ENCODE data around the gene TRIM56.
"Not testable (repeated sequence)": the region's sequence is repeated elsewhere in the genome, so short reads cannot be mapped to it uniquely, and the experiment has no call there.

The TRIM56 gene

DNA sequence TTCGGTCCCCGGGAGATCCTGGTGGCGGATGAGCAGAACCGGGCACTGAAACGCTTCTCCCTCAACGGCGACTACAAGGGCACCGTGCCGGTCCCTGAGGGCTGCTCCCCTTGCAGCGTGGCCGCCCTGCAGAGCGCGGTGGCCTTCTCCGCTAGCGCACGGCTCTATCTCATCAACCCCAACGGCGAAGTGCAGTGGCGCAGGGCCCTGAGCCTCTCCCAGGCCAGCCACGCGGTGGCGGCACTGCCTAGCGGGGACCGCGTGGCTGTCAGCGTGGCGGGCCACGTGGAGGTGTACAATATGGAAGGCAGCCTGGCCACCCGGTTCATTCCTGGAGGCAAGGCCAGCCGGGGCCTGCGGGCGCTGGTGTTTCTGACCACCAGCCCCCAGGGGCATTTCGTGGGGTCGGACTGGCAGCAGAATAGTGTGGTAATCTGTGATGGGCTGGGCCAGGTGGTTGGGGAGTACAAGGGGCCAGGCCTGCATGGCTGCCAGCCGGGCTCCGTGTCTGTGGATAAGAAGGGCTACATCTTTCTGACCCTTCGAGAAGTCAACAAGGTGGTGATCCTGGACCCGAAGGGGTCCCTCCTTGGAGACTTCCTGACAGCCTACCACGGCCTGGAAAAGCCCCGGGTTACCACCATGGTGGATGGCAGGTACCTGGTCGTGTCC, 3.7 kb downstream of the TRIM56 start:
- Histone ChIP-seq H2AFZ (ENCODE audit: low read length) (no peak overlapping the region), H3K27ac (ENCODE audit: low read length) (no peak overlapping the region), H3K4me1 (ENCODE audit: low read length) (peaks cover 10% of the 10 kb centered on the region), H3K9ac (ENCODE audit: low read length) (no peak overlapping the region), H3K79me2 (ENCODE audit: low read length) (peaks cover 41% of the 10 kb centered on the region), H3K4me3 (ENCODE audit: low read length) (no peak overlapping the region), H3K36me3 (replicated peaks; ENCODE audit: insufficient read depth, low read length) (no peaks in the 10 kb centered on the region), H4K20me1 (ENCODE audit: insufficient read depth, low read length) (no peaks in the 10 kb centered on the region), H3K9me2 (replicated peaks; ENCODE audit: insufficient read depth, low read length) (no peaks in the 10 kb centered on the region), H3K27me3 (replicated peaks; ENCODE audit: insufficient read depth, low read length) (no peaks in the 10 kb centered on the region), H3F3A (ENCODE audit: insufficient read depth, low read length) (no peaks in the 10 kb centered on the region), H3K9me3 (replicated peaks; ENCODE audit: insufficient read depth, low read length) (no peaks in the 10 kb centered on the region), H3K4me2 (ENCODE audit: low read depth, low read length) (no peak overlapping the region)
- DNase-seq: no peak
- TF ChIP-seq EZH2 (optimal IDR thresholded peaks at IDR 0.05; ENCODE audit: low read depth, low read length): no peak
- TF ChIP-seq, protein P1, sequence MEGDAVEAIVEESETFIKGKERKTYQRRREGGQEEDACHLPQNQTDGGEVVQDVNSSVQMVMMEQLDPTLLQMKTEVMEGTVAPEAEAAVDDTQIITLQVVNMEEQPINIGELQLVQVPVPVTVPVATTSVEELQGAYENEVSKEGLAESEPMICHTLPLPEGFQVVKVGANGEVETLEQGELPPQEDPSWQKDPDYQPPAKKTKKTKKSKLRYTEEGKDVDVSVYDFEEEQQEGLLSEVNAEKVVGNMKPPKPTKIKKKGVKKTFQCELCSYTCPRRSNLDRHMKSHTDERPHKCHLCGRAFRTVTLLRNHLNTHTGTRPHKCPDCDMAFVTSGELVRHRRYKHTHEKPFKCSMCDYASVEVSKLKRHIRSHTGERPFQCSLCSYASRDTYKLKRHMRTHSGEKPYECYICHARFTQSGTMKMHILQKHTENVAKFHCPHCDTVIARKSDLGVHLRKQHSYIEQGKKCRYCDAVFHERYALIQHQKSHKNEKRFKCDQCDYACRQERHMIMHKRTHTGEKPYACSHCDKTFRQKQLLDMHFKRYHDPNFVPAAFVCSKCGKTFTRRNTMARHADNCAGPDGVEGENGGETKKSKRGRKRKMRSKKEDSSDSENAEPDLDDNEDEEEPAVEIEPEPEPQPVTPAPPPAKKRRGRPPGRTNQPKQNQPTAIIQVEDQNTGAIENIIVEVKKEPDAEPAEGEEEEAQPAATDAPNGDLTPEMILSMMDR (IDR thresholded peaks at IDR 0.05; ENCODE audit: low read length): no peak
- no peak for TF ChIP-seq EZH2phosphoT487 (IDR thresholded peaks at IDR 0.05; ENCODE audit: low read length)

DNA sequence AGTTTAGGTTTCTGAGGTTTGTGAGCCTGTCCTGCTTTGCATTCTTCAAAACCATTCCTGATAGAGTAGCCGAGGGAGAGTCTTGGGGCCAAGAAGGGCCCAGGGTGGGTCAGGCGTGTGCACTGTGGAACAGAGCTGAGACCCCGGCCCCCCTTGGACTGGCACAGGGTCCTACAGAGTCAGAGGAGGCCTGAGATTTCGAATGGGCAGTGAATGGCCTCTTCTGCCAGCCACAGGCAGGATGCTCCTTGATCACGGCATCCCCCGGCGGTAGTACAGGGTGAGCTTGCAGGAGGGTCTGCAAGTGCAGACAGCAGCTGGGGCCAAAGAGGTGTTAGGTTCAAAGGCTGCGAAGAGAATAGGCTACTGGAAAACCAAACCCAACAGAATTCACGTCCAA, 4.6 kb downstream of the TRIM56 start:
- TF ChIP-seq EZH2 (optimal IDR thresholded peaks at IDR 0.05; ENCODE audit: low read depth, low read length) (no peak), EZH2phosphoT487 (IDR thresholded peaks at IDR 0.05; ENCODE audit: low read length) (no peak)
- TF ChIP-seq, protein P1 (IDR thresholded peaks at IDR 0.05; ENCODE audit: low read length): no peak
- no peak overlapping the region for H3K9ac ChIP-seq (ENCODE audit: low read length)
- DNase-seq: no peak
- H3K4me2 ChIP-seq (ENCODE audit: low read depth, low read length): no peak overlapping the region
- no peak overlapping the region for H2AFZ ChIP-seq (ENCODE audit: low read length)
- no peak overlapping the region for H3K27ac ChIP-seq (ENCODE audit: low read length)
- H3K27me3 ChIP-seq (replicated peaks; ENCODE audit: insufficient read depth, low read length): no peaks in the 10 kb centered on the region
- no peaks in the 10 kb centered on the region for H3K36me3 ChIP-seq (replicated peaks; ENCODE audit: insufficient read depth, low read length)
- peaks cover 5% of the 10 kb centered on the region for H3K4me1 ChIP-seq (ENCODE audit: low read length)
- no peaks in the 10 kb centered on the region for H3K9me2 ChIP-seq (replicated peaks; ENCODE audit: insufficient read depth, low read length)
- H3K79me2 ChIP-seq (ENCODE audit: low read length): peaks cover 41% of the 10 kb centered on the region
- H3F3A ChIP-seq (ENCODE audit: insufficient read depth, low read length): no peaks in the 10 kb centered on the region
- H4K20me1 ChIP-seq (ENCODE audit: insufficient read depth, low read length): no peaks in the 10 kb centered on the region
- no peaks in the 10 kb centered on the region for H3K9me3 ChIP-seq (replicated peaks; ENCODE audit: insufficient read depth, low read length)
- H3K4me3 ChIP-seq (ENCODE audit: low read length): no peak overlapping the region

DNA sequence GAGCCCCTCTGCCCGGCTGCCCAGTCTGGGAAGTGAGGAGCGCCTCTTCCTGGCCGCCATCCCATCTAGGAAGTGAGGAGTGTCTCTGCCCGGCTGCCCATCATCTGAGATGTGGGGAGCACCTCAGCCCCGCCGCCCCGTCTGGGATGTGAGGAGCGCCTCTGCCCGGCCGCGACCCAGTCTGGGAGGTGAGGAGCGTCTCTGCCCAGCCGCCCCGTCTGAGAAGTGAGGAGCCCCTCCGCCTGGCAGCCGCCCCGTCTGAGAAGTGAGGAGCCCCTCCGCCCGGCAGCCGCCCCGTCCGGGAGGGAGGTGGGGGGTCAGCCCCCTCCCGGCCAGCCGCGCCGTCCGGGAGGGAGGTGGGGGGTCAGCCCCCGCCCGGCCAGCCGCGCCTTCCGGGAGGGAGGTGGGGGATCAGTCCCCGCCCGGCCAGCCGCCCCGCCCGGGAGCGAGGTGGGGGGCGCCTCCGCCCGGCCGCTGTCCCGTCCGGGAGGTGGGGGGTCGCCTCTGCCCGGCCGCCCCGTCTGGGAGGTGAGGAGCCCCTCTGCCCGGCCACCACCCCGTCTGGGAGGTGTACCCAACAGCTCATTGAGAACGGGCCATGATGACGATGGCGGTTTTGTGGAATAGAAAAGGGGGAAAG, 7.1 kb downstream of the TRIM56 start:
- not testable (repeated sequence) for H3K27me3 ChIP-seq (replicated peaks; ENCODE audit: insufficient read depth, low read length); H3K4me3 ChIP-seq (ENCODE audit: low read length); H3K27ac ChIP-seq (ENCODE audit: low read length); H3K9me3 ChIP-seq (replicated peaks; ENCODE audit: insufficient read depth, low read length); H4K20me1 ChIP-seq (ENCODE audit: insufficient read depth, low read length); H3K4me2 ChIP-seq (ENCODE audit: low read depth, low read length); H3F3A ChIP-seq (ENCODE audit: insufficient read depth, low read length); H3K9ac ChIP-seq (ENCODE audit: low read length); DNase-seq; H3K36me3 ChIP-seq (replicated peaks; ENCODE audit: insufficient read depth, low read length); H3K9me2 ChIP-seq (replicated peaks; ENCODE audit: insufficient read depth, low read length); H3K4me1 ChIP-seq (ENCODE audit: low read length); H2AFZ ChIP-seq (ENCODE audit: low read length)
- H3K79me2 ChIP-seq (ENCODE audit: low read length): peaks cover 20% of the 10 kb centered on the region

DNA sequence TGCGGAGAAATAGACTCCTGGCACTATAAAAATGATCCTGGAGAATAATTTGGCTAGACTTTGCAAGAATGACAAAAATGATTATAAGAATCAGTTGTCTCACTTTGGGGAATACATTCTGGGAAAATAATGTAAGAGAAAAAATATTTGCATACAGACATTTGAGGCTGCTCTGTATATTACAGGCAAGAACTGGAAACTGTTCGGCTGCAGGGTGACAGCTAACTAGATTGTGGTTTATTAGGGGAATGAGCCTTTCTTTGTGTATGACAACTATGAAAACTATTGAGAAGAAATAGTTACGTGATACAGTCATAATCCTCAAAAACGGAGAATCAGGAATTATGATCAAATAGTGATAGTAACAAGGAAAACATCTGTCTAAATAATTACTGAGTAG, 8.6 kb downstream of the TRIM56 start:
- H3K27me3 ChIP-seq (replicated peaks; ENCODE audit: insufficient read depth, low read length): no peaks in the 10 kb centered on the region
- no peaks in the 10 kb centered on the region for H3K9me2 ChIP-seq (replicated peaks; ENCODE audit: insufficient read depth, low read length)
- H3K4me2 ChIP-seq (ENCODE audit: low read depth, low read length): no peak overlapping the region
- no peak overlapping the region for H2AFZ ChIP-seq (ENCODE audit: low read length)
- no peaks in the 10 kb centered on the region for H3F3A ChIP-seq (ENCODE audit: insufficient read depth, low read length)
- no peak overlapping the region for H3K4me3 ChIP-seq (ENCODE audit: low read length)
- no peak for DNase-seq
- no peaks in the 10 kb centered on the region for H4K20me1 ChIP-seq (ENCODE audit: insufficient read depth, low read length)
- no peaks in the 10 kb centered on the region for H3K9me3 ChIP-seq (replicated peaks; ENCODE audit: insufficient read depth, low read length)
- TF ChIP-seq, protein P1 (IDR thresholded peaks at IDR 0.05; ENCODE audit: low read length): no peak
- TF ChIP-seq EZH2 (optimal IDR thresholded peaks at IDR 0.05; ENCODE audit: low read depth, low read length): no peak
- no peak for TF ChIP-seq EZH2phosphoT487 (IDR thresholded peaks at IDR 0.05; ENCODE audit: low read length)
- H3K79me2 ChIP-seq (ENCODE audit: low read length): peaks cover 6% of the 10 kb centered on the region
- H3K9ac ChIP-seq (ENCODE audit: low read length): no peak overlapping the region
- no peak overlapping the region for H3K27ac ChIP-seq (ENCODE audit: low read length)
- no peaks in the 10 kb centered on the region for H3K4me1 ChIP-seq (ENCODE audit: low read length)
- no peaks in the 10 kb centered on the region for H3K36me3 ChIP-seq (replicated peaks; ENCODE audit: insufficient read depth, low read length)
